Naive B cell (primary cell): Measurements from ENCODE around the gene ELAC2. TPM values are rescaled to one million over a fixed set of nuclear protein-coding genes. Genes with fewer than 3 reads are reported as not detected.

Experiments used
- ATAC-seq, 2 donors: fragments of 150-1000 bp; cut with Tn5 transposase; 2 replicates each; pipeline ENCODE4 v1.10.0; 2021; ENCODE audit warnings: low read depth in 2 of 2, mild to moderate bottlenecking in 2 of 2, moderate library complexity in 2 of 2
- DNase-seq: peaks from one replicate; pipeline ENCODE4 v3.0.0; 2022
- H3K27ac Mint-ChIP-seq, 6 donors: one replicate each; pipeline ENCODE4 v1.8.0; 2020 to 2022; ENCODE audit warnings: mild to moderate bottlenecking in 6 of 6, mixed read lengths in 6 of 6, moderate library complexity in 5 of 6, inconsistent platforms in 2 of 6
- H3K27me3 Mint-ChIP-seq, 3 donors: one replicate each; pipeline ENCODE4 v1.8.0; 2021 to 2022; ENCODE audit warnings: mixed read lengths in 3 of 3, mild to moderate bottlenecking in 1 of 3
- H3K36me3 Mint-ChIP-seq, 2 donors: one replicate each; pipeline ENCODE4 v1.8.0; 2020 to 2022; ENCODE audit warnings: mixed read lengths in 2 of 2, inconsistent platforms in 1 of 2, mild to moderate bottlenecking in 1 of 2
- H3K4me1 Mint-ChIP-seq, 3 donors: one replicate each; pipeline ENCODE4 v1.8.0; 2020 to 2022; ENCODE audit warnings: mixed read lengths in 3 of 3, inconsistent platforms in 1 of 3, mild to moderate bottlenecking in 1 of 3, moderate library complexity in 1 of 3
- H3K4me3 Mint-ChIP-seq, 8 donors: one replicate each; pipeline ENCODE4 v1.8.0; 2020 to 2022; ENCODE audit warnings: mild to moderate bottlenecking in 8 of 8, mixed read lengths in 8 of 8, moderate library complexity in 8 of 8, inconsistent platforms in 2 of 8
- H3K9me3 Mint-ChIP-seq, 7 donors: one replicate each; pipeline ENCODE4 v1.8.0; 2020 to 2022; ENCODE audit warnings: mixed read lengths in 7 of 7, mild to moderate bottlenecking in 5 of 7, inconsistent platforms in 2 of 7, moderate library complexity in 1 of 7
- polyA plus RNA-seq, 6 donors: library from polyadenylated mRNA; unstranded; fragments of 300-500 nt; fragmentation: Illumina TruSeq; gene quantifications; one replicate each; pipeline ENCODE4 v1.2.3, GENCODE V29; 2021; ENCODE audit warnings: low read depth in 6 of 6

ELAC2 gene
- polyA plus RNA-seq, 6 donors from 2014 or later = 29.2 to 49.0 (median 38.8) TPM

GRCh38 chr17:12994341-12995074 is 23.3 kb downstream of the ELAC2 start:
- no peaks in the 10 kb centered on the region for H3K27me3 Mint-ChIP-seq
- peaks cover 0 to 4% (median 0%) of the 10 kb centered on the region in 3 donors for H3K4me1 Mint-ChIP-seq
- H3K4me3 Mint-ChIP-seq = peak overlapping the region in 1 of 8 donors; percentile 7
- H3K27ac Mint-ChIP-seq = peak overlapping the region in 1 of 6 donors; percentile 44
- peaks cover 12 to 25% of the 10 kb centered on the region in 2 donors for H3K36me3 Mint-ChIP-seq
- DNase-seq (no peak), ATAC-seq (no peak)
- H3K9me3 Mint-ChIP-seq = no peaks in the 10 kb centered on the region

- no peak overlapping the region for H3K4me3 Mint-ChIP-seq
- no peaks in the 10 kb centered on the region for H3K9me3 Mint-ChIP-seq
- no peak for ATAC-seq
- no peaks in the 10 kb centered on the region for H3K27me3 Mint-ChIP-seq
- H3K36me3 Mint-ChIP-seq = peaks cover 12 to 25% of the 10 kb centered on the region in 2 donors
- DNase-seq = no peak
- peaks cover 4 to 13% (median 7%) of the 10 kb centered on the region in 3 donors for H3K4me1 Mint-ChIP-seq
- H3K27ac Mint-ChIP-seq = no peak overlapping the region
Observed at GRCh38 chr17:12993631-12994030, 24.2 kb downstream of the ELAC2 start.

GRCh38 chr17:12992676-12993075 is 25.2 kb downstream of the ELAC2 start:
- Mint-ChIP-seq H3K9me3 (no peaks in the 10 kb centered on the region), H3K27ac (peak overlapping the region in 2 of 6 donors; percentile 64 to 87), H3K4me3 (no peak overlapping the region), H3K36me3 (peaks cover 10 to 22% of the 10 kb centered on the region in 2 donors), H3K27me3 (no peaks in the 10 kb centered on the region), H3K4me1 (peaks cover 8 to 23% (median 17%) of the 10 kb centered on the region in 3 donors)
- no peak for DNase-seq
- ATAC-seq = no peak

GRCh38 chr17:12990926-12991325 is 26.9 kb downstream of the ELAC2 start:
- Mint-ChIP-seq H3K27me3 (no peaks in the 10 kb centered on the region), H3K4me3 (no peak overlapping the region), H3K4me1 (peaks cover 14 to 25% (median 23%) of the 10 kb centered on the region in 3 donors), H3K9me3 (no peaks in the 10 kb centered on the region), H3K27ac (peak overlapping the region in 2 of 6 donors; percentile 15 to 70), H3K36me3 (peaks cover 7 to 12% of the 10 kb centered on the region in 2 donors)
- no peak for ATAC-seq
- no peak for DNase-seq

- H3K27me3 Mint-ChIP-seq = no peaks in the 10 kb centered on the region
- no peaks in the 10 kb centered on the region for H3K9me3 Mint-ChIP-seq
- no peak overlapping the region for H3K4me3 Mint-ChIP-seq
- H3K36me3 Mint-ChIP-seq = peaks cover 7 to 8% of the 10 kb centered on the region in 2 donors
- peaks cover 14 to 25% (median 23%) of the 10 kb centered on the region in 3 donors for H3K4me1 Mint-ChIP-seq
- no peak for DNase-seq
- ATAC-seq = no peak
- H3K27ac Mint-ChIP-seq = peak overlapping the region in 4 of 6 donors; percentile 15 to 90 (median 85)
Observed at GRCh38 chr17:12990041-12990808, 27.6 kb downstream of the ELAC2 start.

GRCh38 chr17:12987120-12987519 is 30.7 kb downstream of the ELAC2 start:
- no peak for DNase-seq
- peaks cover 0 to 7% of the 10 kb centered on the region in 2 donors for H3K36me3 Mint-ChIP-seq
- no peak for ATAC-seq
- H3K4me1 Mint-ChIP-seq = peaks cover 14 to 28% (median 27%) of the 10 kb centered on the region in 3 donors
- peak overlapping the region in 1 of 6 donors; percentile 21 for H3K27ac Mint-ChIP-seq
- H3K27me3 Mint-ChIP-seq = peaks cover 0 to 5% (median 5%) of the 10 kb centered on the region in 3 donors
- no peak overlapping the region for H3K4me3 Mint-ChIP-seq
- H3K9me3 Mint-ChIP-seq = peaks cover 0 to 4% (median 0%) of the 10 kb centered on the region in 7 donors

GRCh38 chr17:12985431-12986293 is 32.2 kb downstream of the ELAC2 start:
- Mint-ChIP-seq H3K36me3 (no peaks in the 10 kb centered on the region), H3K27me3 (peaks cover 0 to 10% (median 5%) of the 10 kb centered on the region in 3 donors), H3K4me3 (no peak overlapping the region), H3K9me3 (peaks cover 0 to 4% (median 0%) of the 10 kb centered on the region in 7 donors), H3K4me1 (peaks cover 14 to 30% (median 30%) of the 10 kb centered on the region in 3 donors), H3K27ac (no peak overlapping the region)
- DNase-seq (no peak), ATAC-seq (no peak)

GRCh38 chr17:12983991-12984884 is 33.6 kb downstream of the ELAC2 start:
- Mint-ChIP-seq H3K9me3 (peaks cover 0 to 4% (median 0%) of the 10 kb centered on the region in 7 donors), H3K27me3 (peaks cover 0 to 11% (median 8%) of the 10 kb centered on the region in 3 donors), H3K4me1 (peaks cover 13 to 29% (median 23%) of the 10 kb centered on the region in 3 donors), H3K27ac (peak overlapping the region in 1 of 6 donors; percentile 79), H3K4me3 (no peak overlapping the region), H3K36me3 (no peaks in the 10 kb centered on the region)
- ATAC-seq (no peak), DNase-seq (no peak)

- H3K4me3 Mint-ChIP-seq = no peak overlapping the region
- H3K27me3 Mint-ChIP-seq = peaks cover 10 to 25% (median 18%) of the 10 kb centered on the region in 3 donors
- ATAC-seq (peak in 1 of 2 donors; percentile 46), DNase-seq (no peak)
- H3K27ac Mint-ChIP-seq = no peak overlapping the region
- H3K9me3 Mint-ChIP-seq = peaks cover 0 to 4% (median 0%) of the 10 kb centered on the region in 7 donors
- H3K36me3 Mint-ChIP-seq = no peaks in the 10 kb centered on the region
- H3K4me1 Mint-ChIP-seq = peaks cover 2 to 9% (median 5%) of the 10 kb centered on the region in 3 donors
Observed at GRCh38 chr17:12982224-12982623, 35.6 kb downstream of the ELAC2 start.

- ATAC-seq = no peak
- H3K27ac Mint-ChIP-seq = no peak overlapping the region
- no peak overlapping the region for H3K4me3 Mint-ChIP-seq
- peaks cover 0 to 7% (median 5%) of the 10 kb centered on the region in 3 donors for H3K4me1 Mint-ChIP-seq
- no peaks in the 10 kb centered on the region for H3K36me3 Mint-ChIP-seq
- no peak for DNase-seq
- peaks cover 14 to 43% (median 29%) of the 10 kb centered on the region in 3 donors for H3K27me3 Mint-ChIP-seq
- peaks cover 0 to 4% (median 0%) of the 10 kb centered on the region in 7 donors for H3K9me3 Mint-ChIP-seq
Observed at GRCh38 chr17:12979826-12980500, 37.9 kb downstream of the ELAC2 start.

GRCh38 chr17:12979246-12979645 is 38.6 kb downstream of the ELAC2 start:
- Mint-ChIP-seq H3K4me1 (peaks cover 2 to 10% (median 9%) of the 10 kb centered on the region in 3 donors), H3K4me3 (no peak overlapping the region), H3K36me3 (no peaks in the 10 kb centered on the region), H3K27ac (no peak overlapping the region), H3K27me3 (peaks cover 18 to 49% (median 33%) of the 10 kb centered on the region in 3 donors), H3K9me3 (peaks cover 0 to 4% (median 0%) of the 10 kb centered on the region in 7 donors)
- no peak for ATAC-seq
- DNase-seq = no peak
